ENCODE results near the gene FOLR1. TPM values are rescaled to one million over a fixed set of nuclear protein-coding genes. Genes with fewer than 3 reads are reported as not detected.

FOLR1 gene
- total RNA-seq, 4 donors from 2014 or later, result 0.40 to 1.0 TPM; not detected in 2

GRCh38 chr11:72233056-72233772, 41.3 kb downstream of the FOLR1 start:
- TF ChIP-seq POLR2A (IDR thresholded peaks at IDR 0.05; ENCODE audit: low read depth), result no peak
- Histone ChIP-seq H3K9me3 (no peaks in the 10 kb centered on the region), H3K27ac (replicated peaks in 1 of 4) (peak overlapping the region in 3 of 4 donors; percentile 12 to 34 (median 33)), H3K4me3 (no peak overlapping the region), H3K36me3 (peaks cover 63 to 100% (median 97%) of the 10 kb centered on the region in 4 donors), H3K4me1 (peaks cover 21 to 70% (median 41%) of the 10 kb centered on the region in 4 donors), H3K27me3 (no peaks in the 10 kb centered on the region)
- intact Hi-C loops (cut with DNase I), result no loop called here
- no peak for DNase-seq (ENCODE audit: extremely low spot score)
- 90% methylated on average over 6 of the region's 13 CpGs for WGBS

GRCh38 chr11:72233773-72234513, 42.0 kb downstream of the FOLR1 start:
- H3K27me3 ChIP-seq, result no peaks in the 10 kb centered on the region
- no peaks in the 10 kb centered on the region for H3K9me3 ChIP-seq
- DNase-seq (ENCODE audit: extremely low spot score), result no peak
- H3K4me1 ChIP-seq, result peaks cover 29 to 72% (median 45%) of the 10 kb centered on the region in 4 donors
- no peak for TF ChIP-seq POLR2A (IDR thresholded peaks at IDR 0.05; ENCODE audit: low read depth)
- no peak for TF ChIP-seq CTCF (IDR thresholded peaks at IDR 0.05)
- TF ChIP-seq POLR2AphosphoS5 (IDR thresholded peaks at IDR 0.05), result no peak
- no peak for TF ChIP-seq EP300 (IDR thresholded peaks at IDR 0.05)
- intact Hi-C loops (cut with DNase I), result no loop called here
- peak overlapping the region in 3 of 4 donors; percentile 18 to 34 (median 21) for H3K27ac ChIP-seq (replicated peaks in 1 of 4)
- WGBS, result 85% methylated on average over 7 of the region's 8 CpGs
- H3K4me3 ChIP-seq, result no peak overlapping the region
- peaks cover 58 to 95% (median 92%) of the 10 kb centered on the region in 4 donors for H3K36me3 ChIP-seq

- Histone ChIP-seq H3K27ac (replicated peaks in 1 of 4) (peak overlapping the region in 3 of 4 donors; percentile 18 to 86 (median 21)), H3K27me3 (no peaks in the 10 kb centered on the region), H3K4me3 (no peak overlapping the region), H3K36me3 (peaks cover 55 to 90% (median 87%) of the 10 kb centered on the region in 4 donors), H3K9me3 (no peaks in the 10 kb centered on the region), H3K4me1 (peaks cover 34 to 72% (median 50%) of the 10 kb centered on the region in 4 donors)
- TF ChIP-seq POLR2A (IDR thresholded peaks at IDR 0.05; ENCODE audit: low read depth), result no peak
- TF ChIP-seq EP300 (IDR thresholded peaks at IDR 0.05), result no peak
- TF ChIP-seq POLR2AphosphoS5 (IDR thresholded peaks at IDR 0.05), result no peak
- intact Hi-C loops (cut with DNase I), result no loop called here
- WGBS, result 69% methylated on average over 3 of the region's 3 CpGs
- no peak for DNase-seq (ENCODE audit: extremely low spot score)
These were observed 42.5 kb downstream of the FOLR1 start for GRCh38 chr11:72234514-72234830.

GRCh38 chr11:72234920-72235319, 43.0 kb downstream of the FOLR1 start:
- H3K4me3 ChIP-seq, result no peak overlapping the region
- H3K4me1 ChIP-seq, result peaks cover 36 to 72% (median 54%) of the 10 kb centered on the region in 4 donors
- H3K27ac ChIP-seq (replicated peaks in 1 of 4), result peak overlapping the region; percentile 21 to 86 (median 78)
- intact Hi-C loops (cut with DNase I), result loop anchor here (5.0 kb wide), 1 partner anchor 182 kb away; no protein-coding TSS in a partner anchor
- TF ChIP-seq EP300 (IDR thresholded peaks at IDR 0.05), result no peak
- no peak for TF ChIP-seq POLR2AphosphoS5 (IDR thresholded peaks at IDR 0.05)
- TF ChIP-seq POLR2A (IDR thresholded peaks at IDR 0.05; ENCODE audit: low read depth), result no peak
- TF ChIP-seq CTCF (IDR thresholded peaks at IDR 0.05), result no peak
- no peaks in the 10 kb centered on the region for H3K27me3 ChIP-seq
- H3K36me3 ChIP-seq, result peaks cover 50 to 85% (median 82%) of the 10 kb centered on the region in 4 donors
- no peaks in the 10 kb centered on the region for H3K9me3 ChIP-seq
- WGBS, result 80% methylated on average over 4 of the region's 4 CpGs
- DNase-seq (ENCODE audit: extremely low spot score), result no peak

DNA sequence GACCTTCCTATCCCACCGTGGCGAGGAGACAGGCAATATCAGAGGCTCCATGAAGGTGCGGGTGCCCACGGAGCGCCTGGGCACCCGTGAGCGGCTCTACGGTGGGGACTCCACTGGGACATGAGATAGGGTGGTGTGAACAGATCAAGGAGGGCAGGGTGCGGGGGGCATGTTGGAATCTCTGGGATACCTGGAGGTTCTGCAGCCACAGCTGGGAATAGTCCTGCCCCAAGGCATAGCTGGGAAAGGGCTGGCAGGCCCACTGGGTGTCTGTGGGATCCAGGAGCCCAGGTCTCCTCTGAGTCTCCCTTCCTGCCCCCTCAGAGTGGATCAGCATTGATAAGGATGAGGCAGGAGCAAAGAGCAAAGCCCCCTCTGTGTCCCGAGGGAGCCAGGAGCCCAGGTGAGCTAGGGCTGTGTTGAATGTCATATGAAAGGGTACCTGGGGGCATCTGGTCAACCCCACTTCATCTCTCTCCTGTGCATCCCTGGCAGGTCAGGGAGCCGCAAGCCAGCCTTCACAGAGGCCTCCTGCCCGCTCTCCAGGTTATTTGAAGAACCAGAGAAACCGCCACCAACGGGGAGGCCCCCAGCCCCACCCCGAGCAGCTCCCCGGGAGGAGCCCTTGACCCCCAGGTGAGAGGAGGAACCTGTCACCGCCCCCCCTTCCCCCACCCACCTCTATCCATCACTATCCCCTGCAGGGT, 43.6 kb downstream of the FOLR1 start:
- Histone ChIP-seq H3K27ac (replicated peaks in 1 of 4) (peak overlapping the region; percentile 58 to 86 (median 78)), H3K36me3 (peaks cover 44 to 80% (median 76%) of the 10 kb centered on the region in 4 donors), H3K27me3 (peaks cover 0 to under 1% (median 0%) of the 10 kb centered on the region in 4 donors), H3K4me3 (no peak overlapping the region), H3K9me3 (no peaks in the 10 kb centered on the region), H3K4me1 (peaks cover 42 to 78% (median 60%) of the 10 kb centered on the region in 4 donors)
- TF ChIP-seq CTCF (IDR thresholded peaks at IDR 0.05), result no peak
- no peak for TF ChIP-seq POLR2A (IDR thresholded peaks at IDR 0.05; ENCODE audit: low read depth)
- no peak for TF ChIP-seq POLR2AphosphoS5 (IDR thresholded peaks at IDR 0.05)
- no peak for TF ChIP-seq EP300 (IDR thresholded peaks at IDR 0.05)
- intact Hi-C loops (cut with DNase I), result loop anchor here (5.0 kb wide), 1 partner anchor 182 kb away; no protein-coding TSS in a partner anchor
- WGBS, result 85% methylated on average over 11 of the region's 17 CpGs
- no peak for DNase-seq (ENCODE audit: extremely low spot score)

Measured in esophagus muscularis mucosa (tissue), 4 donors.